IPS-20b (cell line): Measurements from ENCODE around the gene NRGN.

ENCODE experiments used
- H3K27ac ChIP-seq: one replicate; pipeline ENCODE4 v1.5.1; 2013; ENCODE audit warnings: low read length
- H3K27me3 ChIP-seq: 2 replicates; pipeline ENCODE4 v1.6.1; 2013; ENCODE audit warnings: mild to moderate bottlenecking, low read length, inconsistent platforms; ENCODE audit not compliant: insufficient read depth
- H3K36me3 ChIP-seq: 2 replicates; pipeline ENCODE4 v1.6.1; 2013; ENCODE audit warnings: low read depth, mild to moderate bottlenecking, inconsistent platforms, low read length, moderate library complexity; ENCODE audit not compliant: insufficient read depth
- H3K4me1 ChIP-seq: 2 replicates; pipeline ENCODE4 v1.6.1; 2013; ENCODE audit warnings: mild to moderate bottlenecking, control low read depth, inconsistent platforms, low read length, moderate library complexity; ENCODE audit not compliant: insufficient read depth
- H3K4me3 ChIP-seq: 2 replicates; pipeline ENCODE4 v1.5.1; 2013; ENCODE audit warnings: mild to moderate bottlenecking, low read length, inconsistent platforms
- H3K9ac ChIP-seq: 2 replicates; pipeline ENCODE4 v1.6.1; 2013; ENCODE audit warnings: low read depth, mild to moderate bottlenecking, inconsistent platforms, low read length, moderate library complexity
- H3K9me3 ChIP-seq: 2 replicates; pipeline ENCODE4 v1.6.1; 2013; ENCODE audit warnings: mild to moderate bottlenecking, low read depth, low read length, inconsistent platforms; ENCODE audit not compliant: insufficient read depth

Gene NRGN

GRCh38 chr11:124742555-124742954 lies 2.8 kb downstream of the NRGN start:
- peaks cover 98% of the 10 kb centered on the region for H3K27me3 ChIP-seq
- H3K27ac ChIP-seq, result no peak overlapping the region
- no peak overlapping the region for H3K9ac ChIP-seq
- H3K4me1 ChIP-seq, result peaks cover 6% of the 10 kb centered on the region; the same call in 1 of the 2 replicates
- peaks cover 5% of the 10 kb centered on the region; the same call in 1 of the 2 replicates for H3K9me3 ChIP-seq
- no peak overlapping the region for H3K4me3 ChIP-seq
- H3K36me3 ChIP-seq, result no peaks in the 10 kb centered on the region

- Histone ChIP-seq H3K27me3 (peaks cover 98% of the 10 kb centered on the region), H3K36me3 (no peaks in the 10 kb centered on the region), H3K4me3 (no peak overlapping the region), H3K9me3 (peaks cover 5% of the 10 kb centered on the region; the same call in 1 of the 2 replicates), H3K4me1 (peaks cover 6% of the 10 kb centered on the region; the same call in 1 of the 2 replicates), H3K27ac (no peak overlapping the region), H3K9ac (no peak overlapping the region)
Measured at GRCh38 chr11:124743050-124743449, 3.3 kb downstream of the NRGN start.

- no peak overlapping the region for H3K9ac ChIP-seq
- no peak overlapping the region for H3K27ac ChIP-seq
- H3K36me3 ChIP-seq, result no peaks in the 10 kb centered on the region
- peaks cover 5% of the 10 kb centered on the region; the same call in 1 of the 2 replicates for H3K9me3 ChIP-seq
- H3K27me3 ChIP-seq, result peaks cover 100% of the 10 kb centered on the region
- peaks cover 6% of the 10 kb centered on the region; the same call in 1 of the 2 replicates for H3K4me1 ChIP-seq
- peak overlapping the region; percentile 75 for H3K4me3 ChIP-seq
Measured at GRCh38 chr11:124745270-124745834, 5.6 kb downstream of the NRGN start.

GRCh38 chr11:124745835-124746620 lies 6.3 kb downstream of the NRGN start:
- peaks cover 100% of the 10 kb centered on the region for H3K27me3 ChIP-seq
- H3K9ac ChIP-seq, result no peak overlapping the region
- H3K27ac ChIP-seq, result no peak overlapping the region
- H3K9me3 ChIP-seq, result peaks cover 5% of the 10 kb centered on the region; the same call in 1 of the 2 replicates
- peak overlapping the region; percentile 75 for H3K4me3 ChIP-seq
- peaks cover 6% of the 10 kb centered on the region; the same call in 1 of the 2 replicates for H3K4me1 ChIP-seq
- no peaks in the 10 kb centered on the region for H3K36me3 ChIP-seq

- H3K4me3 ChIP-seq, result peak overlapping the region; percentile 75
- H3K36me3 ChIP-seq, result no peaks in the 10 kb centered on the region
- H3K9ac ChIP-seq, result no peak overlapping the region
- peaks cover 100% of the 10 kb centered on the region for H3K27me3 ChIP-seq
- peaks cover 5% of the 10 kb centered on the region; the same call in 1 of the 2 replicates for H3K9me3 ChIP-seq
- peaks cover 6% of the 10 kb centered on the region; the same call in 1 of the 2 replicates for H3K4me1 ChIP-seq
- no peak overlapping the region for H3K27ac ChIP-seq
Measured at GRCh38 chr11:124746621-124747243, 7.0 kb downstream of the NRGN start.

- H3K36me3 ChIP-seq, result no peaks in the 10 kb centered on the region
- H3K27me3 ChIP-seq, result peaks cover 100% of the 10 kb centered on the region
- peaks cover 9% of the 10 kb centered on the region; the same call in 1 of the 2 replicates for H3K4me1 ChIP-seq
- H3K4me3 ChIP-seq, result peak overlapping the region; percentile 75; the same call in 1 of the 2 replicates
- no peak overlapping the region for H3K27ac ChIP-seq
- peaks cover 5% of the 10 kb centered on the region; the same call in 1 of the 2 replicates for H3K9me3 ChIP-seq
- H3K9ac ChIP-seq, result no peak overlapping the region
Measured at GRCh38 chr11:124747406-124748099, 7.8 kb downstream of the NRGN start.

- Histone ChIP-seq H3K36me3 (no peaks in the 10 kb centered on the region), H3K4me3 (no peak overlapping the region), H3K27ac (no peak overlapping the region), H3K9ac (no peak overlapping the region), H3K4me1 (peaks cover 10% of the 10 kb centered on the region; the same call in 1 of the 2 replicates), H3K9me3 (no peaks in the 10 kb centered on the region; the same call in 1 of the 2 replicates), H3K27me3 (peaks cover 100% of the 10 kb centered on the region)
Measured at GRCh38 chr11:124748100-124748418, 8.3 kb downstream of the NRGN start.

- Histone ChIP-seq H3K4me3 (no peak overlapping the region), H3K9me3 (no peaks in the 10 kb centered on the region; the same call in 1 of the 2 replicates), H3K27ac (no peak overlapping the region), H3K36me3 (no peaks in the 10 kb centered on the region), H3K27me3 (peaks cover 100% of the 10 kb centered on the region), H3K9ac (no peak overlapping the region), H3K4me1 (peaks cover 10% of the 10 kb centered on the region; the same call in 1 of the 2 replicates)
Measured at GRCh38 chr11:124748481-124749343, 9.0 kb downstream of the NRGN start.

GRCh38 chr11:124749912-124750311 lies 10.2 kb downstream of the NRGN start:
- no peak overlapping the region for H3K27ac ChIP-seq

GRCh38 chr11:124751391-124751740 lies 11.6 kb downstream of the NRGN start:
- H3K4me1 ChIP-seq, result peaks cover 10% of the 10 kb centered on the region; the same call in 1 of the 2 replicates
- no peaks in the 10 kb centered on the region for H3K9me3 ChIP-seq
- no peak overlapping the region for H3K9ac ChIP-seq
- peak overlapping the region; percentile 50; the same call in 1 of the 2 replicates for H3K4me3 ChIP-seq
- H3K27ac ChIP-seq, result no peak overlapping the region
- peaks cover 100% of the 10 kb centered on the region for H3K27me3 ChIP-seq
- H3K36me3 ChIP-seq, result no peaks in the 10 kb centered on the region

More at GRCh38 chr11:124749912-124750311, 10.2 kb downstream of the NRGN start:
- Histone ChIP-seq H3K4me3 (no peak overlapping the region), H3K4me1 (peaks cover 10% of the 10 kb centered on the region; the same call in 1 of the 2 replicates), H3K9me3 (no peaks in the 10 kb centered on the region; the same call in 1 of the 2 replicates), H3K36me3 (no peaks in the 10 kb centered on the region), H3K27me3 (peaks cover 100% of the 10 kb centered on the region), H3K9ac (no peak overlapping the region)
